Measurements from ENCODE around the gene TLE4. TPM values are rescaled to one million over a fixed set of nuclear protein-coding genes. Genes with fewer than 3 reads are reported as not detected.
"Not testable (repeated sequence)": the region's sequence is repeated elsewhere in the genome, so short reads cannot be mapped to it uniquely, and the experiment has no call there.

Gene TLE4
- total RNA-seq, 1 experiment from 2014 or later: 0.97 TPM

DNA sequence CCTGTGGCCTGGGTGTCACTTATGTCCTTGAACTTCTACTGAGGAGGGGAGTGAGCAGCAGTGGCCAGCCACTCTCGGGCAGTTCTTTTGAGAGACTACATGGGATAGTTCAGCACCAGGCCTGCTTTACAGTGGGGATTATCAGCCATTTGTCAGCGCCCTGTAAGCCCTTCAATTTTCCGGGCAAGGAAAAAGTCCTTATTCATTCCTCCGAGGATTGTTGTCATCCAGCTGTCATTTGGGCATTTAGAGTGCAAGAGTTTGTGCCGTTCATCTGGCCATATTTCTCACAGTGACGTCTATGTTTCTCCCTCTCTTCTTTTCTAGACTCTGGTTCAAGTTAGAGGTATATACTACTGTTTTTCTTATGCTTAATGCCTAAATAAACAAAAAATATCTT, 172.8 kb downstream of the TLE4 start:
- H3K27me3 Mint-ChIP-seq (ENCODE audit: unreplicated experiment): no peaks in the 10 kb centered on the region
- TF ChIP-seq, protein P1, sequence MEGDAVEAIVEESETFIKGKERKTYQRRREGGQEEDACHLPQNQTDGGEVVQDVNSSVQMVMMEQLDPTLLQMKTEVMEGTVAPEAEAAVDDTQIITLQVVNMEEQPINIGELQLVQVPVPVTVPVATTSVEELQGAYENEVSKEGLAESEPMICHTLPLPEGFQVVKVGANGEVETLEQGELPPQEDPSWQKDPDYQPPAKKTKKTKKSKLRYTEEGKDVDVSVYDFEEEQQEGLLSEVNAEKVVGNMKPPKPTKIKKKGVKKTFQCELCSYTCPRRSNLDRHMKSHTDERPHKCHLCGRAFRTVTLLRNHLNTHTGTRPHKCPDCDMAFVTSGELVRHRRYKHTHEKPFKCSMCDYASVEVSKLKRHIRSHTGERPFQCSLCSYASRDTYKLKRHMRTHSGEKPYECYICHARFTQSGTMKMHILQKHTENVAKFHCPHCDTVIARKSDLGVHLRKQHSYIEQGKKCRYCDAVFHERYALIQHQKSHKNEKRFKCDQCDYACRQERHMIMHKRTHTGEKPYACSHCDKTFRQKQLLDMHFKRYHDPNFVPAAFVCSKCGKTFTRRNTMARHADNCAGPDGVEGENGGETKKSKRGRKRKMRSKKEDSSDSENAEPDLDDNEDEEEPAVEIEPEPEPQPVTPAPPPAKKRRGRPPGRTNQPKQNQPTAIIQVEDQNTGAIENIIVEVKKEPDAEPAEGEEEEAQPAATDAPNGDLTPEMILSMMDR (IDR thresholded peaks at IDR 0.05; ENCODE audit: unreplicated experiment): no peak
- intact Hi-C loops (cut with micrococcal nuclease; ENCODE audit: unreplicated experiment): no loop called here
- no peak overlapping the region for H3K27ac Mint-ChIP-seq (ENCODE audit: unreplicated experiment)
- no peaks in the 10 kb centered on the region for H3K36me3 Mint-ChIP-seq (ENCODE audit: insufficient read depth, unreplicated experiment)
- no peak overlapping the region for H3K4me3 Mint-ChIP-seq (ENCODE audit: low read depth, unreplicated experiment)
- CTCF ChIA-PET: no interaction called here
- no TSS peak for BruUV-seq (replicated peaks)
- no peak for DNase-seq
- H3K9me3 Mint-ChIP-seq (ENCODE audit: low read depth, unreplicated experiment): peaks cover 2% of the 10 kb centered on the region
- H3K4me1 Mint-ChIP-seq (ENCODE audit: low read depth, unreplicated experiment): no peaks in the 10 kb centered on the region

DNA sequence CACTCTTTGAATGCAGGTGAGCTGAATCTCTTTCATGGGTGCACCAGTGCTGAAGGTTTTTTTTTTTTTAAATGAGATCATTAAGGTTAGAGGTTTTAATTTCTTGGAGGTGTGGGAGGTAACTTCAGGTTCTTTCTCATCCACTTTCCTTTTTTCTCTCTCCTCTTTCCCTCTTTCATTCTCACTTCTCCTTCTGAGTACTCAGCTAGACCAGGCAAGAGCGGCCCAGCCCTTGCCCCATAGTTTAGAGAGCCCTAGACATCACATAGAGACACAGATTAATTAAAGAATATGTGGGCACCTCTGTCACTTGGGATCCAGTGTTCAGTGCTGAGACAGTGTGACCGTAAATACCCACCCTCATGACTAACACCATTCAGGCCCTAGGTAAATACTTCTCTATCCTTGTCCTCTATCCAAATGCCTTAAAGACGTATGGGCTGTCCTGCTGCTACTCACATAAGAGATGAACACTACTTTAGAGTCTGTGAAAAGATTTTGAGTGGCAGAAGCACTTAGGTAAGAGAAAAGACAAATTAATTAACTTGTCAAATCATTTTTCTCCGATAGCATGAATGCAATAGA, 174.1 kb downstream of the TLE4 start:
- Mint-ChIP-seq H3K4me1 (ENCODE audit: low read depth, unreplicated experiment) (no peaks in the 10 kb centered on the region), H3K27ac (ENCODE audit: unreplicated experiment) (no peak overlapping the region), H3K9me3 (ENCODE audit: low read depth, unreplicated experiment) (peaks cover 2% of the 10 kb centered on the region), H3K36me3 (ENCODE audit: insufficient read depth, unreplicated experiment) (no peaks in the 10 kb centered on the region), H3K27me3 (ENCODE audit: unreplicated experiment) (no peaks in the 10 kb centered on the region), H3K4me3 (ENCODE audit: low read depth, unreplicated experiment) (no peak overlapping the region)
- CTCF ChIA-PET: no interaction called here
- no peak for DNase-seq
- intact Hi-C loops (cut with micrococcal nuclease; ENCODE audit: unreplicated experiment): no loop called here
- TF ChIP-seq, protein P1 (IDR thresholded peaks at IDR 0.05; ENCODE audit: unreplicated experiment): no peak
- BruUV-seq (replicated peaks): no TSS peak

DNA sequence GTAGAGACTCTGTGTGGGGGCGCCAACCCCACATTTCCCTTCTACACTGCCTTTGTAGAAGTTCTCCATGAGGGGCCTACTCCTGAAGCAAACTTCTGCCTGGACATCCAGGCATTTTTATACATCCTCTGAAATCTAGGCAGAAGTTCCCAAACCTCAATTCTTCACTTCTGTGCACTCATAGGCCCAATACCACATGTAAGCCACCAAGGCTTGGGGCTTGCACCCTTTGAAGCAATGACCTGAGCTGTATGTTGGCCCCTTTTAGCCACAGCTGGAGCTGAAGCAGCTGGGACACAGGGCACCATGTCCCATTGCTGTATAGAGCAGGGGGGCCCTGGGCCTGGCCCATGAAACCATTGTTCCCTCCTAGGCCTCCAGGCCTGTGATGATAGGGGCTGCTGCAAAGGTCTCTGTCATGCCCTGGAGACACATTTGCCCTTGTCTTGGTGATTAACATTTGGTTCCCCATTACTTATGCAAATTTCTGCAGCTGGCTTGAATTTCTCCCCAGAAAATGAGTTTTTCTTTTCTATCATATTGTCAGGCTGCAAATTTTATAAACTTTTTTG, 180.2 kb downstream of the TLE4 start:
- H3K27ac Mint-ChIP-seq (ENCODE audit: unreplicated experiment); H3K9me3 Mint-ChIP-seq (ENCODE audit: low read depth, unreplicated experiment); BruUV-seq (replicated peaks); intact Hi-C loops (cut with micrococcal nuclease; ENCODE audit: unreplicated experiment); H3K4me3 Mint-ChIP-seq (ENCODE audit: low read depth, unreplicated experiment); H3K36me3 Mint-ChIP-seq (ENCODE audit: insufficient read depth, unreplicated experiment); CTCF ChIA-PET; H3K4me1 Mint-ChIP-seq (ENCODE audit: low read depth, unreplicated experiment); H3K27me3 Mint-ChIP-seq (ENCODE audit: unreplicated experiment); DNase-seq: not testable (repeated sequence)

DNA sequence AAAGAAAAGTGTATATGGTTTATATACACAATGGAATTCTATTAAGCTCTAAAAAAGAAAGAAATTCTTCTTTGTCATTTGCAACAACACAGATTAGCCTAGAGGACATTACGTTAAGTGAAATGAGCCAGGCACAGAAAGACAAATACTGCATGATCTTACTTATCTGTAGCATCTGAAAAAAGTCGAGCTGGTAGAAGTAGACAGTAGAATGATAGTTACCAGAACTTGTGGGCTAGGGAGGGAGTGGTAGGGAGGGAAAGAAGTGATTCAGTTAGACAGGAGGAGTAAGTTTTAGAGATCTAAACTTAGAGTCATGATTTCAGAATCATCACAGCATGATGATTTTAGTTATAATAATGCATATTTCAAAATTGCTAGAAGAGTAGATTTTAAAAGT, 184.6 kb downstream of the TLE4 start:
- H3K36me3 Mint-ChIP-seq (ENCODE audit: insufficient read depth, unreplicated experiment): no peaks in the 10 kb centered on the region
- CTCF ChIA-PET: no interaction called here
- no peak for DNase-seq
- no TSS peak for BruUV-seq (replicated peaks)
- peaks cover 2% of the 10 kb centered on the region for H3K9me3 Mint-ChIP-seq (ENCODE audit: low read depth, unreplicated experiment)
- TF ChIP-seq, protein P1 (IDR thresholded peaks at IDR 0.05; ENCODE audit: unreplicated experiment): no peak
- no peaks in the 10 kb centered on the region for H3K27me3 Mint-ChIP-seq (ENCODE audit: unreplicated experiment)
- H3K4me1 Mint-ChIP-seq (ENCODE audit: low read depth, unreplicated experiment): no peaks in the 10 kb centered on the region
- intact Hi-C loops (cut with micrococcal nuclease; ENCODE audit: unreplicated experiment): no loop called here
- H3K4me3 Mint-ChIP-seq (ENCODE audit: low read depth, unreplicated experiment): no peak overlapping the region
- H3K27ac Mint-ChIP-seq (ENCODE audit: unreplicated experiment): no peak overlapping the region

DNA sequence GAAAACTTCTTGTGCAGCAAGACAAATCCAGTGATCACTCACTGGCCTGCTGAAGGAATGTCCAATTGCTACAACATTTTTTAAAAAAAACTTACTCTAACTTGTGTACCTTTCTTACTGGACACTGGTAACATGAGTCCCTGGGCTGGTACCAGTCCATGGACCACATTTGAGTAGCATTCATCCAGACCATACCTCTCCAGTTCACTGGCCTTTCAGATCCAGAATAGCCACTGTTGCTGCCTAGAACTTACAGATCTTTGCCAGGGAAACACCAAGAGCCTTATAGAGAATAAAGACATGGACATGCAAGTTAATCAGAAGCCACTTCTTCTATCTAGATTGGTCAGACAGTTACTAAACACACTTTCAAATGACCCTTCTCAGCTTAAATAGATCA, 185.3 kb downstream of the TLE4 start:
- CTCF ChIA-PET: no interaction called here

More for the DNA sequence above, 185.3 kb downstream of the TLE4 start:
- DNase-seq: no peak
- no TSS peak for BruUV-seq (replicated peaks)
- Mint-ChIP-seq H3K36me3 (ENCODE audit: insufficient read depth, unreplicated experiment) (no peaks in the 10 kb centered on the region), H3K27me3 (ENCODE audit: unreplicated experiment) (no peaks in the 10 kb centered on the region), H3K4me3 (ENCODE audit: low read depth, unreplicated experiment) (no peak overlapping the region), H3K27ac (ENCODE audit: unreplicated experiment) (no peak overlapping the region), H3K9me3 (ENCODE audit: low read depth, unreplicated experiment) (peaks cover 2% of the 10 kb centered on the region), H3K4me1 (ENCODE audit: low read depth, unreplicated experiment) (no peaks in the 10 kb centered on the region)
- intact Hi-C loops (cut with micrococcal nuclease; ENCODE audit: unreplicated experiment): no loop called here
- TF ChIP-seq, protein P1 (IDR thresholded peaks at IDR 0.05; ENCODE audit: unreplicated experiment): no peak
